Activated gamma-delta T cell treated with anti-CD3 and anti-CD28 coated beads, Interleukin-2, amount 50 U/mL, for 16 hours (primary cell): ENCODE results near the gene TUBA4A.

Experiments used
- DNase-seq: peaks from one replicate; pipeline ENCODE4 v3.0.0-alpha.2; 2020; ENCODE audit warnings: low read depth

The TUBA4A gene

GRCh38 chr2:219234331-219234730 lies 19.4 kb downstream of the TUBA4A start:
- DNase-seq = no peak

GRCh38 chr2:219230059-219230540 lies 23.6 kb downstream of the TUBA4A start:
- no peak for DNase-seq

- peak; percentile 96 for DNase-seq
Observed at GRCh38 chr2:219229305-219230058, 24.2 kb downstream of the TUBA4A start, which contains the start of the genes ANKZF1 and ATG9A. TSS of gene ANKZF1 (plus strand) at chr2:219229806. CDS start at chr2:219230258, 452 bp downstream. TSS of gene ATG9A (minus strand) at chr2:219229636. CDS start at chr2:219228024, 1,612 bp downstream.

GRCh38 chr2:219228911-219229304 lies 24.8 kb downstream of the TUBA4A start:
- DNase-seq = no peak

- no peak for DNase-seq
Observed at GRCh38 chr2:219228041-219228910, 25.4 kb downstream of the TUBA4A start.

- DNase-seq = no peak
Observed at GRCh38 chr2:219225350-219225749, 28.4 kb downstream of the TUBA4A start.

- DNase-seq = no peak
Observed at GRCh38 chr2:219223831-219224610, 29.7 kb downstream of the TUBA4A start.

- no peak for DNase-seq
Observed at GRCh38 chr2:219221957-219222518, 31.7 kb downstream of the TUBA4A start.

- DNase-seq = no peak
Observed at GRCh38 chr2:219220652-219221402, 32.9 kb downstream of the TUBA4A start.

- no peak for DNase-seq
Observed at GRCh38 chr2:219219784-219220532, 33.8 kb downstream of the TUBA4A start.

- DNase-seq = peak; percentile 72
Observed at GRCh38 chr2:219218732-219219701, 34.7 kb downstream of the TUBA4A start, which contains the start of gene ABCB6. TSS of gene ABCB6 (minus strand) at chr2:219218958. CDS start at chr2:219218673, 285 bp downstream.

GRCh38 chr2:219218217-219218731 lies 35.4 kb downstream of the TUBA4A start:
- no peak for DNase-seq

GRCh38 chr2:219216535-219216915 lies 37.2 kb downstream of the TUBA4A start:
- DNase-seq = no peak

GRCh38 chr2:219215871-219216534 lies 37.7 kb downstream of the TUBA4A start:
- no peak for DNase-seq

GRCh38 chr2:219214786-219215185 lies 38.9 kb downstream of the TUBA4A start:
- no peak for DNase-seq

GRCh38 chr2:219214141-219214540 lies 39.6 kb downstream of the TUBA4A start:
- DNase-seq = no peak

- no peak for DNase-seq
Observed at GRCh38 chr2:219213486-219214071, 40.1 kb downstream of the TUBA4A start.

GRCh38 chr2:219213026-219213415 lies 40.7 kb downstream of the TUBA4A start:
- DNase-seq = no peak
